ENCODE results near the gene DECR2. TPM values are rescaled to one million over a fixed set of nuclear protein-coding genes. Genes with fewer than 3 reads are reported as not detected.
"Not testable (repeated sequence)": the region's sequence is repeated elsewhere in the genome, so short reads cannot be mapped to it uniquely, and the experiment has no call there.

The DECR2 gene
- total RNA-seq, 1 experiment from 2014 or later: 17.1 TPM

DNA sequence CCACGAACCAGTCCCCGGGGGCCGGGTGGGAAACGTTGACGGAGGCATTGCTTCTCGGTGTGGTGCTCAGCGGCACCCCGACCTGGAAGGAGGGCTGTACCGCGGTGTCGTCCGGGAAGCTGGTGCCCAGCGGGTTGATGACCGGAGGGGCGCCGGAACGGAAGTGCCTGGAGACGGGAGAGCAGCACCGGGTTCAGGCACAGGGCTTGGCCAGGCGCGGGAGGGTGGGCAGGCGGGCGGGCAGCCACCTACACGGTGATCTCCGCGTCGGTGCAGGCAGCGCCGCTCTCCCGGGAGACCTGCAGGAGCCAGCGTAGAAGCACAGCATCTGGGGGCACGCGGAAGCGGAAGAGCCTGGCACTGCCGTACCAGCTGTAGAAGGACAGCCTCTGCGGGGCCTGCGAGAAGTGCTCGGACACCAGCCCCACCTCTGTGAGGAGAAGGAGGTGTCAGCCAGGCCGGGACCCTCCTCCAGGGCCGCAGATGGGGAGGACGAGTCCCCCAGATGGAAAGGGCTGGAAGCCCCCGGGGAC, 24.2 kb upstream of the DECR2 start (continued):
- TF ChIP-seq, protein P1, sequence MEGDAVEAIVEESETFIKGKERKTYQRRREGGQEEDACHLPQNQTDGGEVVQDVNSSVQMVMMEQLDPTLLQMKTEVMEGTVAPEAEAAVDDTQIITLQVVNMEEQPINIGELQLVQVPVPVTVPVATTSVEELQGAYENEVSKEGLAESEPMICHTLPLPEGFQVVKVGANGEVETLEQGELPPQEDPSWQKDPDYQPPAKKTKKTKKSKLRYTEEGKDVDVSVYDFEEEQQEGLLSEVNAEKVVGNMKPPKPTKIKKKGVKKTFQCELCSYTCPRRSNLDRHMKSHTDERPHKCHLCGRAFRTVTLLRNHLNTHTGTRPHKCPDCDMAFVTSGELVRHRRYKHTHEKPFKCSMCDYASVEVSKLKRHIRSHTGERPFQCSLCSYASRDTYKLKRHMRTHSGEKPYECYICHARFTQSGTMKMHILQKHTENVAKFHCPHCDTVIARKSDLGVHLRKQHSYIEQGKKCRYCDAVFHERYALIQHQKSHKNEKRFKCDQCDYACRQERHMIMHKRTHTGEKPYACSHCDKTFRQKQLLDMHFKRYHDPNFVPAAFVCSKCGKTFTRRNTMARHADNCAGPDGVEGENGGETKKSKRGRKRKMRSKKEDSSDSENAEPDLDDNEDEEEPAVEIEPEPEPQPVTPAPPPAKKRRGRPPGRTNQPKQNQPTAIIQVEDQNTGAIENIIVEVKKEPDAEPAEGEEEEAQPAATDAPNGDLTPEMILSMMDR (IDR thresholded peaks at IDR 0.05 in 2 of 3, conservative IDR thresholded peaks at IDR 0.05 in 1 of 3; ENCODE audit: borderline replicate concordance in 1 of 3, insufficient read depth in 1 of 3, low read depth in 2 of 3, low read length in 2 of 3): no peak
- no peak for TF ChIP-seq EZH2phosphoT487 (IDR thresholded peaks at IDR 0.05; ENCODE audit: borderline replicate concordance)

DNA sequence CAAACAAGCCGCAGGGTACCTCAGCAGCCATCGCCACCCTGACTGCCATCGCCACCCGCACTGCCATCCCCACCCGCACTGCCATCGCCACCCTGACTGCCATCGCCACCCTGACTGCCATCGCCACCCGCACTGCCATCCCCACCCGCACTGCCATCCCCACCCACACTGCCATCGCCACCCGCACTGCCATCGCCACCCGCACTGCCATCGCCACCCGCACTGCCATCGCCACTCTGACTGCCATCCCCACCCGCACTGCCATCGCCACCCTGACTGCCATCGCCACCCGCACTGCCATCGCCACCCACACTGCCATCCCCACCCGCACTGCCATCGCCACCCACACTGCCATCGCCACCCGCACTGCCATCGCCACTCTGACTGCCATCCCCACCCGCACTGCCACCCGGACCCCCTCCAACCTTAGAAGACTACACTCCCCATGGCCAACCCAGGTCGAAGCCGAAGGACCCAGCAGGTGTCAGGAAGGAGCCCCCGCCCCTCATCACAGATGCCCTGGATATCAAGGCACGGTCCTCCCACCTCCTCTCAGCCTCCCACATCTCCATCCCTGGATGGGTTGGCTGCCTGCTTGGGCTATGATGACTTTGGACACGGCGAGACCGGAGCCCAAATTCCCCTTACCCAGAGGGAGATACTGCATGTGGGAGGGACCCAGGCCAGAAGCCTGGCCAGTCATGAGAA, 23.4 kb upstream of the DECR2 start:
- H3K4me1 ChIP-seq (ENCODE audit: control insufficient read depth in 1 of 2, insufficient read depth in 2 of 2, low read length in 2 of 2); H3K9ac ChIP-seq (ENCODE audit: low read length); H3K27ac ChIP-seq (ENCODE audit: low read depth, low read length); H3K9me2 ChIP-seq (ENCODE audit: insufficient read depth); BruUV-seq (replicated peaks); H2AFZ ChIP-seq (ENCODE audit: low read depth, low read length, poor library complexity, severe bottlenecking); H3K9me3 ChIP-seq (ENCODE audit: control insufficient read depth in 1 of 2, insufficient read depth in 1 of 2, low read depth in 1 of 2, low read length in 2 of 2); H3K27me3 ChIP-seq (ENCODE audit: insufficient read depth, low read length); intact Hi-C loops (cut with micrococcal nuclease); H3K36me3 ChIP-seq (ENCODE audit: control insufficient read depth in 1 of 2, insufficient read depth in 2 of 2, low read length in 2 of 2); H3K4me3 ChIP-seq (replicated peaks in 1 of 2; ENCODE audit: low read depth in 1 of 2, low read length in 2 of 2); H3K4me2 ChIP-seq (ENCODE audit: low read length); POLR2A ChIA-PET; H4K20me1 ChIP-seq (ENCODE audit: insufficient read depth); H3K79me2 ChIP-seq (ENCODE audit: insufficient read depth, low read length); ATAC-seq; RAD21 ChIA-PET (ENCODE audit: low non-redundant PET in 1 of 2, low total read pairs in 2 of 2, uncharacterized antibody in 2 of 2, unreplicated experiment in 2 of 2); CTCF ChIA-PET; DNase-seq (ENCODE audit: low read depth, low spot score): not testable (repeated sequence)

DNA sequence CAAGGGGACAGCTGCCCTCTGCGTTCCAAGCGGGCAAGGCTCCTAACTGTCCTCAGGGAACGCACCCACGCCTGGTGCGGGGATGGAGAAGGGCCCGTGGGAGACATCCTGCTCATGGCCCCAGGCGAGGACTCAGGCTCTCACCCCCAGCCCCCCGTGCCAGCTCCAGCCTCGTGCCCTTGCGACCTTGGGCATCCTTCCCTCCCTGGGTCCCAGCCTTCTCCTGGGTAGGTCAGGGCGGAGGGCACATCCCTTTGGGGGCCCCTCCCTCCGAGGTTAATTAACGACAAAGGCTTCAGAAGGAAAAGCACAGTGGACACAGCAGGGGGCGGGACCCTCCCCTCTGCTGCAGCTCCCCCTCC, 22.9 kb upstream of the DECR2 start:
- H3K9me3 ChIP-seq (ENCODE audit: control insufficient read depth in 1 of 2, insufficient read depth in 1 of 2, low read depth in 1 of 2, low read length in 2 of 2): no peaks in the 10 kb centered on the region
- H2AFZ ChIP-seq (ENCODE audit: low read depth, low read length, poor library complexity, severe bottlenecking): no peak overlapping the region
- H4K20me1 ChIP-seq (ENCODE audit: insufficient read depth): no peaks in the 10 kb centered on the region
- H3K4me1 ChIP-seq (ENCODE audit: control insufficient read depth in 1 of 2, insufficient read depth in 2 of 2, low read length in 2 of 2): peaks cover 2 to 12% of the 10 kb centered on the region in 2 experiments; a peak in 3 of 4 replicates
- DNase-seq (ENCODE audit: low read depth, low spot score) (no peak), ATAC-seq (no peak)
- no peak overlapping the region for H3K4me2 ChIP-seq (ENCODE audit: low read length)
- H3K27me3 ChIP-seq (ENCODE audit: insufficient read depth, low read length): no peaks in the 10 kb centered on the region
- CTCF ChIA-PET: no interaction called here
- no TSS peak for BruUV-seq (replicated peaks)
- peaks cover 7% of the 10 kb centered on the region; the same call in 1 of the 2 replicates for H3K79me2 ChIP-seq (ENCODE audit: insufficient read depth, low read length)
- RAD21 ChIA-PET (ENCODE audit: low non-redundant PET in 1 of 2, low total read pairs in 2 of 2, uncharacterized antibody in 2 of 2, unreplicated experiment in 2 of 2): no interaction called here
- no peak overlapping the region for H3K4me3 ChIP-seq (replicated peaks in 1 of 2; ENCODE audit: low read depth in 1 of 2, low read length in 2 of 2)
- POLR2A ChIA-PET: no interaction called here
- H3K9me2 ChIP-seq (ENCODE audit: insufficient read depth): no peaks in the 10 kb centered on the region
- H3K9ac ChIP-seq (ENCODE audit: low read length): no peak overlapping the region
- no peak overlapping the region for H3K27ac ChIP-seq (ENCODE audit: low read depth, low read length)
- intact Hi-C loops (cut with micrococcal nuclease): no loop called here
- H3K36me3 ChIP-seq (ENCODE audit: control insufficient read depth in 1 of 2, insufficient read depth in 2 of 2, low read length in 2 of 2): no peaks in the 10 kb centered on the region
- TF ChIP-seq, protein P2, sequence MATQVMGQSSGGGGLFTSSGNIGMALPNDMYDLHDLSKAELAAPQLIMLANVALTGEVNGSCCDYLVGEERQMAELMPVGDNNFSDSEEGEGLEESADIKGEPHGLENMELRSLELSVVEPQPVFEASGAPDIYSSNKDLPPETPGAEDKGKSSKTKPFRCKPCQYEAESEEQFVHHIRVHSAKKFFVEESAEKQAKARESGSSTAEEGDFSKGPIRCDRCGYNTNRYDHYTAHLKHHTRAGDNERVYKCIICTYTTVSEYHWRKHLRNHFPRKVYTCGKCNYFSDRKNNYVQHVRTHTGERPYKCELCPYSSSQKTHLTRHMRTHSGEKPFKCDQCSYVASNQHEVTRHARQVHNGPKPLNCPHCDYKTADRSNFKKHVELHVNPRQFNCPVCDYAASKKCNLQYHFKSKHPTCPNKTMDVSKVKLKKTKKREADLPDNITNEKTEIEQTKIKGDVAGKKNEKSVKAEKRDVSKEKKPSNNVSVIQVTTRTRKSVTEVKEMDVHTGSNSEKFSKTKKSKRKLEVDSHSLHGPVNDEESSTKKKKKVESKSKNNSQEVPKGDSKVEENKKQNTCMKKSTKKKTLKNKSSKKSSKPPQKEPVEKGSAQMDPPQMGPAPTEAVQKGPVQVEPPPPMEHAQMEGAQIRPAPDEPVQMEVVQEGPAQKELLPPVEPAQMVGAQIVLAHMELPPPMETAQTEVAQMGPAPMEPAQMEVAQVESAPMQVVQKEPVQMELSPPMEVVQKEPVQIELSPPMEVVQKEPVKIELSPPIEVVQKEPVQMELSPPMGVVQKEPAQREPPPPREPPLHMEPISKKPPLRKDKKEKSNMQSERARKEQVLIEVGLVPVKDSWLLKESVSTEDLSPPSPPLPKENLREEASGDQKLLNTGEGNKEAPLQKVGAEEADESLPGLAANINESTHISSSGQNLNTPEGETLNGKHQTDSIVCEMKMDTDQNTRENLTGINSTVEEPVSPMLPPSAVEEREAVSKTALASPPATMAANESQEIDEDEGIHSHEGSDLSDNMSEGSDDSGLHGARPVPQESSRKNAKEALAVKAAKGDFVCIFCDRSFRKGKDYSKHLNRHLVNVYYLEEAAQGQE (IDR thresholded peaks at IDR 0.05; ENCODE audit: low read depth): no peak
- TF ChIP-seq SP1 (IDR thresholded peaks at IDR 0.05; ENCODE audit: low read depth) (no peak), ELF1 (IDR thresholded peaks at IDR 0.05; ENCODE audit: borderline replicate concordance, low read depth) (no peak), POLR2AphosphoS5 (IDR thresholded peaks at IDR 0.05; ENCODE audit: low read depth, low read length) (no peak), CBX3 (IDR thresholded peaks at IDR 0.05; ENCODE audit: low read depth) (no peak), FOSL1 (IDR thresholded peaks at IDR 0.05; ENCODE audit: low read depth) (no peak)
- TF ChIP-seq, protein P3, sequence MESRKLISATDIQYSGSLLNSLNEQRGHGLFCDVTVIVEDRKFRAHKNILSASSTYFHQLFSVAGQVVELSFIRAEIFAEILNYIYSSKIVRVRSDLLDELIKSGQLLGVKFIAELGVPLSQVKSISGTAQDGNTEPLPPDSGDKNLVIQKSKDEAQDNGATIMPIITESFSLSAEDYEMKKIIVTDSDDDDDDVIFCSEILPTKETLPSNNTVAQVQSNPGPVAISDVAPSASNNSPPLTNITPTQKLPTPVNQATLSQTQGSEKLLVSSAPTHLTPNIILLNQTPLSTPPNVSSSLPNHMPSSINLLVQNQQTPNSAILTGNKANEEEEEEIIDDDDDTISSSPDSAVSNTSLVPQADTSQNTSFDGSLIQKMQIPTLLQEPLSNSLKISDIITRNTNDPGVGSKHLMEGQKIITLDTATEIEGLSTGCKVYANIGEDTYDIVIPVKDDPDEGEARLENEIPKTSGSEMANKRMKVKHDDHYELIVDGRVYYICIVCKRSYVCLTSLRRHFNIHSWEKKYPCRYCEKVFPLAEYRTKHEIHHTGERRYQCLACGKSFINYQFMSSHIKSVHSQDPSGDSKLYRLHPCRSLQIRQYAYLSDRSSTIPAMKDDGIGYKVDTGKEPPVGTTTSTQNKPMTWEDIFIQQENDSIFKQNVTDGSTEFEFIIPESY (IDR thresholded peaks at IDR 0.05; ENCODE audit: extremely low read depth, insufficient replicate concordance, low read length): no peak
